GM12865 (cell line): ENCODE results near the gene ECE1.

ENCODE experiments used
- DNase-seq: peaks from one replicate; pipeline ENCODE4 v3.0.0; 2010; ENCODE audit warnings: low read depth
- H3K4me3 ChIP-seq: 2 replicates; pipeline ENCODE4 v1.5.1; 2011; ENCODE audit warnings: mild to moderate bottlenecking, low read depth, low read length, control low read depth
- TF ChIP-seq, protein P1 (sequence below): IDR thresholded peaks from 2 replicates; pipeline ENCODE4 v1.5.1; 2011; ENCODE audit warnings: low read length, control low read depth, low read depth, inconsistent platforms; ENCODE audit not compliant: insufficient read depth; ENCODE audit errors: missing control alignments

The ECE1 gene

DNA sequence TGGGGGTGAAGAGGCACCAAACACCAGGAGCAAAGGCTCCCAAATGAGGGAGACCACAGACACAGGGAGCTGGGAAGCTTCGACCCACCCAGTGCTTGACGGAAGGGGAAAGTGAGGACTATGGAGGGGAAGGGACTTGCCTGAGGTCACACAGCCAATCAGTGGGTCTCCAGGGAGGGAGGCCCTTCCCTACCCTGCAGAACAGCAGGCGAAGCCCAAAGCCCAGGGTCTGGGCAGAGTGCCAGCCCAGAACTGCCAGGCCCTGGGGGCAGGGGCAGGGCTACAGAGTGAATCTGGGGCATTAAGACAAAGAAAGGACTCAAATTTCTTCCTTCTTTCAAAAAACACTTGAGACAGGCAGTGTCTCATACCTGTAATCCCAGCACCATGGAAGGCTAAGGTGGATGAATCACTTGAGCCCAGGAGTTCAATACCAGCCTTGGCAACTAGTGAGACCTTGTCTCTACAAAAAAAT is 45.5 kb upstream of the ECE1 start:
- no peak for DNase-seq
- 0 out of 2 replicates have a peak overlapping the region, but pooled peaks have one; percentile 48 for H3K4me3 ChIP-seq
- TF ChIP-seq, protein P1, sequence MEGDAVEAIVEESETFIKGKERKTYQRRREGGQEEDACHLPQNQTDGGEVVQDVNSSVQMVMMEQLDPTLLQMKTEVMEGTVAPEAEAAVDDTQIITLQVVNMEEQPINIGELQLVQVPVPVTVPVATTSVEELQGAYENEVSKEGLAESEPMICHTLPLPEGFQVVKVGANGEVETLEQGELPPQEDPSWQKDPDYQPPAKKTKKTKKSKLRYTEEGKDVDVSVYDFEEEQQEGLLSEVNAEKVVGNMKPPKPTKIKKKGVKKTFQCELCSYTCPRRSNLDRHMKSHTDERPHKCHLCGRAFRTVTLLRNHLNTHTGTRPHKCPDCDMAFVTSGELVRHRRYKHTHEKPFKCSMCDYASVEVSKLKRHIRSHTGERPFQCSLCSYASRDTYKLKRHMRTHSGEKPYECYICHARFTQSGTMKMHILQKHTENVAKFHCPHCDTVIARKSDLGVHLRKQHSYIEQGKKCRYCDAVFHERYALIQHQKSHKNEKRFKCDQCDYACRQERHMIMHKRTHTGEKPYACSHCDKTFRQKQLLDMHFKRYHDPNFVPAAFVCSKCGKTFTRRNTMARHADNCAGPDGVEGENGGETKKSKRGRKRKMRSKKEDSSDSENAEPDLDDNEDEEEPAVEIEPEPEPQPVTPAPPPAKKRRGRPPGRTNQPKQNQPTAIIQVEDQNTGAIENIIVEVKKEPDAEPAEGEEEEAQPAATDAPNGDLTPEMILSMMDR = no peak

DNA sequence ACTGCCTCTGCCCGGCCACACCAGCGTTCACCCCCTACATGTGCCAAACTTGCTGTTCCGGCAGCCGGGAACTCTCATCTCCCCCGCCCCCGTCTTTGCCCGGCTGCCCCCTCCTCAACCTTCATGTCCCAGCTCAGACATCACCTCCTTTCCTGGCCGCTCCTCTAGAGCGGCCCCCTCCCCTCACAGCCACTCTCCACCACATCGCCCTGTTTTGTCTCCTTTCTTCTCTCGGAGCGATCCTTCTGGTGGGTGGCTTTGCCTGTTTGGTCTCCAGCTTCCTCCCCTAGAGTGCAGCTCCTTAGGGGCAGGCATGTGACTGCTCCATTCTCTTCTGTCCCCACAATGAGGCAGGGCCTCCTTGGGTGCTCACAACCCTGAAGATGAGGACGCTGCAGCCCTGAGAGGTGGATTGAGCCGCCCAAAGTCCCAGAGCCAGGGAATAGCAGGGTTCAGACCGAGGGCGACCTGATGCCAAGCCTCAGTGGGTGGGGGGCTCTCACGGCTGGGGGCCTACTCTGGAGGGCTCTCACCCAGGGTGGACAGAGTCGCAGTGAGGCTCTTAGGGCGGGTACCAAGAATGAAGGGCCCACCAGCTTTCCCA is 44.9 kb upstream of the ECE1 start:
- DNase-seq = no peak
- H3K4me3 ChIP-seq = peak overlapping the region; percentile 48
- TF ChIP-seq, protein P1 = no peak

DNA sequence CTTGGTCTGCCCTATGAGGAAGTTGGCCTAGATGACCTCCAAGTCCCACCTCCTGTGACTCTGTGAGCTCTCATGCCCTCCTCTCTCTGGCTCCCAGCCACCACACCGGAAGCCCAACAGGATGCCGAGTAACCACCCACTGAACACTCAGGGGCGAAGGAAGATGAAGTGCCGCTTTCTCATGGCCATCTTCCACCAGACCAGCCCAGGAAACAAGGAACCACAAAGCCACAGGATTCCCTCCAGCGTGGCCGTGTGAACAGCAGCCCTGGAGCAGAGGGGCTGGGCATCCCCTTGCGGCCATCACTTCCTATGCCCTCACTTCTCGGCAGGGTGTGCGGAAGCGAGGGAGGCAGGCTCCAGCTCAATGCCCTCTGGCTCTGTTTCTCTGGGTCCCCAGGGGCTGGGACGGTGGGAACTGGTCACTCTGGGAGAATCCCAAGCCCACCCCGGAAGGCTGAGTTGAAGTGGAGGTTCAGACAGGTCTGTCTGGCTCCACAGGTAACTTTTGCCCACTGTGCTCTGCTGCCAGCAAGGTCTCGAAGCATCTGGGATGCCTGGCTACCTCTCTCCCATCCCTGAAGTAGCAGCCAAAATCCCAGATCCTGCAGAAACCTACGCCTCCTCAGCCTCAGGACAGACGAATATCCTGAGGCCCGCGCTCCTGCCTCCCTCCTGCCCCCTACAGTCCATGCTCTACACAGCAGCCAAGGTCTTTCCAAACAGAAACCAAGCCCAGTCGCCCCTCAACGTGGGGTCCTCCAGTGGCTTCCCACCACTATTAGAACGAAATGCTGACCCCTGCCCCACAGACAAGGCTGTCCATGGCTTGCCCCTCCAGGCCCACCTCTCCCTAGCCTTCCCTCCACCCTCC is 44.2 kb upstream of the ECE1 start:
- peak; percentile 95 for DNase-seq
- TF ChIP-seq, protein P1 = peak; percentile 85
- H3K4me3 ChIP-seq = peak overlapping the region; percentile 48

DNA sequence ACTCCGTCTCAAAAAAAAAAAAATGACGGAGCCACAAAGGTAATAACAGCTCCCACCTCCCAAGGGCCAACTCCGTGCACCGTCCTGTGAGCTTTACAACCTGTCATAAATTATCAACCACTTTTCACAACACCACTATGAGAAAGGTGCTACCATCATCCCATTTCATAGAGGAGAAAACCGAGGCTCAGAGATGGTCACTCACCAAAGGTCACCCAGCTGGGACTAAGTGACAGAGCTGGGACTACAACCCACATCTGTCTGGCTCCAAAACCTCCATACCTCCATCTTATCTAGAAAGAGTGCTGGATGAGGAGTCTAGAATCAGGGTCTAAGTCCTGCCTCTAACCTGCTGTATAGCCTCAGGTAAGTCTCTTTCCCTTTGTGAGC is 43.6 kb upstream of the ECE1 start:
- TF ChIP-seq, protein P1 = no peak
- no peak for DNase-seq
- H3K4me3 ChIP-seq = no peak overlapping the region

DNA sequence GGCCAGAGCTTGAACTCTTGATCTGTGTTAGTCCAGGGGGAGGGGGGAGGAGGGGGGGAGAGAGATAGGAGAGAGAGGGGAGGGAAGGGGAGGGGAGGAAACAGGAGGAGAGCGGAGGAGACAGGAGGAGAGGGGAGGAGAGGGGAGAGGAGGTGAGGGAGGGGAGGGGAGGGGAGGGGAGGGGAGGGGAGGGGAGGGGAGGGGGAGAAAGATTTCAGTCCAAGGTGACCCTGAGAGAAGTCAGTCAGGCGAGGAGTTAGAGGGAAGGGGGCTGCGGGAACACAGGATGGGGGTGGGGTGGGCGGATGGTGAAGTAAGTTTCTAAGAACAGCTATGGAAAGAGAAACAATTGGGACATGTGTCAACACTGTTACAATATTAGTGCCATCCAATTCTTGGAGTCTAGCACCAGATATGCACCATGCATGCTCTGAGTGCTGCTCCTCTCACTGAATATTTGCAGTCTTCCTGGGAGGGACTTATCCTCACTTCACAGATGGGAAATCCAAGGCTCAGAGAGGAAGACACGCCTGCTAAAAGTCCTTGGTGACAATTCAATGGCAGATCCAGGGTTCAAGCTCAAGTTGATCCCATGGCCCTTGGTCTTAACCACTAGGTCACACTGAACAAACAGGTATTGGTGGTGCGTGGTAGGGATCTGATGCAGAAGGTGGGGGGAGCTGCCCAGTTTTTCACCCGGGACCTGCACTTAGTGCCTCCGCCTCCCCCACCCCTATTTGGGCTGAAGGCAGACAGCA is 42.5 kb upstream of the ECE1 start:
- TF ChIP-seq, protein P1 = no peak
- no peak overlapping the region for H3K4me3 ChIP-seq
- no peak for DNase-seq

DNA sequence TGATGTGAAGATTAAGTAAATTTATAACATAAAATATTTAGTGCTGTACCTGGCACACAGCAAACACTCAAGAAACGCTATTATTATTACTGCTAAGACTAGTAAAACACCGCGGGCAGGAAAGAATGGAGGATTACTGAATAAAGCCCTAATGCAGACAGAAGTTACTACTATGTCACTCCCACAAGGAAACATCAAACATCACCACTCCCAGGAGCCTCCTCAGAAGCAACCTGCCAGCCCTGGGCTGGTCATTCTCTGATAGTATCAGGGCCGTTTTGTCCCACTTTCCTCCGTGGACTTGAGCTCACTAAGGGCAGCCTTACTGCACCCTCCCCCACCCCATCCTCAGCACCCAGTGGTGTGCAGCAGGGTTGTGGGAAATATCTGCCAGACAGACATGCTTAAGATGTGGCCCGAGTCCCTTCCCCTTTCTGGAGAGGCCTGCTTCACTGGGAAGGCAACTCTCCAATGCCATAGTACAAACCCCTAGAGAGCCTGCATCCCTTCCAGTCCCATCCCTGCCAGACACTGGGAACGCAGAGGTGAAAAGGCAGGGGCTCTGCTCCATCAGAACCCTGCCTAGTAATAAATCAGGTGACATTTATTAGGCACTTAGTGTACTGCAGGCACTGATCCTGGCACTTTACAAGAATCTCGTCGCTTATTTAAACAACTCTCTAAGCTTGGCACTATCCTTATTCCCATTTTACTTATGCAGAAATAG is 41.7 kb upstream of the ECE1 start:
- TF ChIP-seq, protein P1 = no peak
- no peak for DNase-seq
- no peak overlapping the region for H3K4me3 ChIP-seq
